PC-3 (cell line): ENCODE measurements around the gene CD3G.

Experiments used
- CTCF ChIP-seq: fragments of 300-600 bp; sonication (generic); conservative IDR thresholded peaks from 2 replicates; pipeline ENCODE4 v1.5.1; 2017; ENCODE audit warnings: antibody characterized with exemption, low read depth, mild to moderate bottlenecking, low read length
- EZH2 ChIP-seq: fragments of 300-600 bp; sonication (generic); IDR thresholded peaks from one replicate; pipeline ENCODE4 v1.6.1; 2017; ENCODE audit warnings: antibody characterized with exemption, mild to moderate bottlenecking, low read length; ENCODE audit not compliant: unreplicated experiment
- EZH2phosphoT487 ChIP-seq: fragments of 300-600 bp; sonication (generic); IDR thresholded peaks from 2 replicates; pipeline ENCODE4 v1.6.1; 2018; ENCODE audit warnings: mild to moderate bottlenecking, antibody characterized with exemption, low read length, borderline replicate concordance

- TF ChIP-seq CTCF = no peak
- TF ChIP-seq EZH2phosphoT487 = no peak
- no peak for TF ChIP-seq EZH2
These were observed 15.4 kb upstream of the CD3G start for GRCh38 chr11:118328745-118329144.
